Heart right ventricle (tissue), 16 donors: ENCODE results near the gene TCERG1L. TPM values are rescaled to one million over a fixed set of nuclear protein-coding genes. Genes with fewer than 3 reads are reported as not detected.
A peak's percentile ranks its signal among the peaks of the same experiment; 100 is the strongest.

ENCODE experiments used
- ATAC-seq, 8 donors: fragments of 200-7000 bp; cut with Tn5 transposase; one replicate each; pipeline ENCODE4 v1.9.1; 2020; ENCODE audit warnings: mild to moderate bottlenecking in 8 of 8, moderate library complexity in 8 of 8, moderate number of reproducible peaks in 1 of 8
- DNase-seq, 2 donors: peaks; one replicate each; pipeline ENCODE4 v3.0.0-alpha.2; 2020
- H3K27ac ChIP-seq, 10 donors: fragments of 200-600 bp; sonication (generic) in 2 of 10; one replicate each; pipeline versions ENCODE4 v1.5.0 to v1.8.0; 2020 to 2022; ENCODE audit warnings: mild to moderate bottlenecking in 3 of 10
- H3K27me3 ChIP-seq, 7 donors: fragments of 200-600 bp; one replicate each; pipeline ENCODE4 v1.8.0; 2021 to 2022; ENCODE audit warnings: mild to moderate bottlenecking in 2 of 7
- H3K36me3 ChIP-seq, 9 donors: fragments of 200-600 bp; sonication (generic) in 1 of 9; one replicate each; pipeline versions ENCODE4 v1.5.0 to v1.8.0; 2020 to 2022; ENCODE audit warnings: mild to moderate bottlenecking in 2 of 9
- H3K4me1 ChIP-seq, 9 donors: fragments of 200-600 bp; sonication (generic) in 1 of 9; one replicate each; pipeline versions ENCODE4 v1.5.0 to v1.8.0; 2020 to 2022; ENCODE audit warnings: mild to moderate bottlenecking in 4 of 9
- H3K4me3 ChIP-seq, 10 donors: fragments of 200-600 bp; sonication (generic) in 2 of 10; one replicate each; pipeline versions ENCODE4 v1.5.0 to v1.8.0; 2020 to 2022; ENCODE audit warnings: mild to moderate bottlenecking in 7 of 10, moderate library complexity in 2 of 10
- H3K9me3 ChIP-seq, 11 donors: fragments of 200-600 bp in 10 of 11; sonication (generic) in 2 of 11; one replicate each; pipeline versions ENCODE4 v1.5.0 to v1.8.0; 2013 to 2022; ENCODE audit warnings: mild to moderate bottlenecking in 2 of 11, control low read depth in 1 of 11, moderate library complexity in 1 of 11
- CTCF ChIP-seq, 9 donors: fragments of 200-600 bp; sonication (generic) in 2 of 9; IDR thresholded peaks; one replicate each; pipeline versions ENCODE4 v1.5.0 to v1.8.0; 2021 to 2022; ENCODE audit warnings: antibody characterized with exemption in 9 of 9, mild to moderate bottlenecking in 5 of 9, moderate library complexity in 1 of 9
- WGBS, 2 donors: extraction: QIAGEN DNeasy Blood & Tissue Kit; methylation state at CpG; one replicate each; pipeline ENCODE4 v1.1.7; 2013; ENCODE audit warnings: inconsistent platforms in 1 of 2; 5-methylcytosine and 5-hydroxymethylcytosine counted together
- intact Hi-C, 10 donors: fragments of 100-400 bp; cut with DNase I; formaldehyde crosslinking; loops; one replicate each; pipeline versions ENCODE4 v1.11.1 to v1.14.2; 2022
- polyA plus RNA-seq, 2 donors: library from polyadenylated mRNA; stranded (reverse); fragments of 200-250 nt; gene quantifications; one replicate each; pipeline ENCODE4 v1.2.3, GENCODE V29; 2013
- total RNA-seq, 10 donors: library from RNA; stranded (reverse); fragmentation: NEBNext Ultra II Directional in 3 of 10; extraction: Animal tissue kit (Norgen Biotek cat#: 25700) in 3 of 10; gene quantifications; one replicate each; pipeline versions ENCODE4 v1.2.1 to v1.2.4, GENCODE V29; 2021 to 2023
- donor health status: Arrhythmogenic right ventricular cardiomyopathy.
- donor health status: ischemic (EF 13 %, LVEDD 7.1; RV severe dilation, severe dysfunction).
- donor health status: healthy with polysubstance abuse.
- donor health status: DM: no; HTN: yes; CAD: no.
- donor health status: DM: no; HTN: no; CAD: no.
- donor health status: ischemic (EF 25% LVEDD 6.9; RV normal size, moderate dysfunction).
- donor health status: ischemic (EF 25% LVEDD 5.7; RV mildly dilated, moderate dysfunction).
- donor health status: healthy.
- donor health status: DM: yes; HTN: yes; CAD: no.
- donor health status: Ischemic cardiomyopathy.
- donor health status: ischemic (EF 35%, LVEDD 5.7; RV mildly dilated, moderate dysfunction).
- donor health status: nonischemic (EF 11% LVEDD 7.7; RV severe dilation, severe dysfunction).
- donor health status: DM: yes; HTN: yes; CAD: no.
- donor health status: PGD.
- donor health status: ischemic (EF 29% LVEDD 5.4; RV normal size, mild dysfunction).
- donor health status: nonischemic (EF 23%, LVEDD 6.1; RV moderate dilation, normal function).

Gene TCERG1L
- total and polyA plus RNA-seq, 12 donors, result 0.09 TPM; not detected in 10

DNA sequence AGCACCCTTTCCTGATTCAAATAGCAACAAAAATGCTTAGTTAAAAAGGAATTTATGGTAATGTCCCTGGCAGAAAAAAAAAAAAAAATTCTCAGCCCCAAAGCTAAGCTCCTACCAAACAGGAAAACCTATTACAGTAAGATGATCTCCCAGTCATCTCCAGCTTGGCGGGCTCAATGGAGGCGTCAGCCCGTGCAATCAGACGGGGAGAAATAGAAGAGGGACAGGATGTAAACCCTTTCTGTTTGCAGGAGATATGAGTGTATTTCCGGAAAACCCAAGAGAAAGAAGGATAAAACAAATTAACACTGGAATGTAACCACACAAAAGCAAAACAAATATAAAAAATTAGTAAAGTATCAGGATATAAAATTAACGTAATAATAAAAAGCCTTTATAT is 242.8 kb downstream of the TCERG1L start:
- H3K4me1 ChIP-seq, result no peaks in the 10 kb centered on the region
- H3K4me3 ChIP-seq, result no peak overlapping the region
- TF ChIP-seq CTCF (IDR thresholded peaks at IDR 0.05), result no peak
- H3K27me3 ChIP-seq, result peaks cover 0 to 51% (median 14%) of the 10 kb centered on the region in 7 donors
- DNase-seq (no peak), ATAC-seq (no peak)
- no peak overlapping the region for H3K27ac ChIP-seq
- WGBS, 2 donors, result 40 to 49% methylated on average over 6 of the region's 6 CpGs
- intact Hi-C loops, result no loop called here
- H3K9me3 ChIP-seq, result no peaks in the 10 kb centered on the region
- no peaks in the 10 kb centered on the region for H3K36me3 ChIP-seq

DNA sequence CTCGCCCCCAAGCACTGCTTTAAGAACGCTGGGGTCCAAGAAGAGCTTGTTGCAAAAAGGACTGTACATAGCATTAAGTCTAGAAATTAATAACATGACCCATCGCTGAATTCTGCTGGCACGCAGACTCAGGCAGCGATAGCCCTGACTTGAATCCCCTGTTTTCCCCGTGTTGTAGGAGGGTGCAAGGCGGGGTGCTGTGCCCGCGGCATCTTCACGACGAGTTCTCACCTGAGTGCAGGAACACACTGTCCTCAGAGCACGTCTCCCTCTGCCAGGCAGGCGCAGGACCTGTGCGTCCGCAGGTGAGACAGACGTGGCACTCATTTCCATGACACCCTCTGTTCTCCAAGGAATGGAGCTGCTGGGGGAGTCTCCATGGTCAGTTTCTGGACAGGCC is 243.2 kb downstream of the TCERG1L start:
- ATAC-seq, result no peak
- intact Hi-C loops, result no loop called here
- no peak for DNase-seq
- H3K36me3 ChIP-seq, result no peaks in the 10 kb centered on the region
- H3K4me1 ChIP-seq, result no peaks in the 10 kb centered on the region
- no peak overlapping the region for H3K27ac ChIP-seq
- peaks cover 0 to 56% (median 17%) of the 10 kb centered on the region in 7 donors for H3K27me3 ChIP-seq
- TF ChIP-seq CTCF (IDR thresholded peaks at IDR 0.05), result no peak
- H3K4me3 ChIP-seq, result no peak overlapping the region
- 90 to 91% methylated on average over 16 of the region's 16 CpGs for WGBS, 2 donors
- H3K9me3 ChIP-seq, result no peaks in the 10 kb centered on the region

DNA sequence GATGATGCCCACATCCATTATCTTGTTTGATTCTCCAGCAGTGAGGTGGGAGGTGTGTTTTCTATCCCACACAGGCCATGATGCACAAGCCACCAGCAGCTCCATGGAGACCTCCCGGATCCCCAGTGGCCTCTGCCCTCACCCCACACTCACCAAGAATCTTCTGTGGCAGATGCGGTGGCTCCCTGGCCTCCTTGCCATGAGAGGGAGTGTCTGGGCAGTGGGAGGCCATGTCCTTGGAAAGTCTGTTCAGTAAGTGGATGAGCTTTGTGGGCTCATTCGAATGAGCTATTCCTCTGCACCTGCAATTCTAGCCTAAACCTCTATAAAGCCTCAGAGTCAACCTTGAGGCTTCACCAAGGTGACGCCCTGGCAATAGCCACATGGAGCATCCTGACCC is 243.8 kb downstream of the TCERG1L start:
- Histone ChIP-seq H3K4me3 (no peak overlapping the region), H3K9me3 (no peaks in the 10 kb centered on the region), H3K36me3 (no peaks in the 10 kb centered on the region), H3K27ac (no peak overlapping the region), H3K27me3 (peaks cover 0 to 57% (median 20%) of the 10 kb centered on the region in 7 donors), H3K4me1 (no peaks in the 10 kb centered on the region)
- no peak for ATAC-seq
- WGBS, 2 donors, result 85 to 93% methylated on average over 4 of the region's 4 CpGs
- no peak for TF ChIP-seq CTCF (IDR thresholded peaks at IDR 0.05)
- intact Hi-C loops, result no loop called here
- no peak for DNase-seq

- no peaks in the 10 kb centered on the region for H3K9me3 ChIP-seq
- peaks cover 0 to 69% (median 30%) of the 10 kb centered on the region in 7 donors for H3K27me3 ChIP-seq
- H3K36me3 ChIP-seq, result no peaks in the 10 kb centered on the region
- peak in 1 of 2 donors; percentile 9 for DNase-seq
- WGBS, 2 donors, result 50 to 51% methylated on average over 5 of the region's 5 CpGs
- no peak overlapping the region for H3K27ac ChIP-seq
- no peak for TF ChIP-seq CTCF (IDR thresholded peaks at IDR 0.05)
- intact Hi-C loops, result no loop called here
- H3K4me3 ChIP-seq, result no peak overlapping the region
- peak in 2 of 8 donors; percentile 30 to 31 for ATAC-seq
- H3K4me1 ChIP-seq, result no peaks in the 10 kb centered on the region
These were observed 245.7 kb downstream of the TCERG1L start for GRCh38 chr10:131065673-131066305.
